GM10248 (cell line): Measurements from ENCODE around the gene MPI.
"Not testable (repeated sequence)": the region's sequence is repeated elsewhere in the genome, so short reads cannot be mapped to it uniquely, and the experiment has no call there.

ENCODE experiments used
- CTCF ChIA-PET: fragments of 300-600 bp; sonication (Branson Sonifier 250); formaldehyde crosslinking; extraction: SDS; loops from one replicate; lab custom pipeline; 2021; ENCODE audit warnings: antibody characterized with exemption; lab: Yijun Ruan, JAX
- POLR2A ChIA-PET: fragments of 350-650 bp; sonication (Branson Sonifier 250); formaldehyde crosslinking; extraction: SDS; loops from one replicate; lab custom pipeline; 2020; ENCODE audit warnings: antibody characterized with exemption; lab: Yijun Ruan, JAX
- DNase-seq: peaks from one replicate; pipeline ENCODE4 v3.0.0; 2012; ENCODE audit errors: extremely low spot score
- TF ChIP-seq, protein P1 (sequence below): IDR thresholded peaks from 2 replicates; pipeline ENCODE4 v1.5.1; 2012; ENCODE audit warnings: mild to moderate bottlenecking, low read depth; ENCODE audit errors: extremely low read depth, missing control alignments, control extremely low read depth

MPI gene

DNA sequence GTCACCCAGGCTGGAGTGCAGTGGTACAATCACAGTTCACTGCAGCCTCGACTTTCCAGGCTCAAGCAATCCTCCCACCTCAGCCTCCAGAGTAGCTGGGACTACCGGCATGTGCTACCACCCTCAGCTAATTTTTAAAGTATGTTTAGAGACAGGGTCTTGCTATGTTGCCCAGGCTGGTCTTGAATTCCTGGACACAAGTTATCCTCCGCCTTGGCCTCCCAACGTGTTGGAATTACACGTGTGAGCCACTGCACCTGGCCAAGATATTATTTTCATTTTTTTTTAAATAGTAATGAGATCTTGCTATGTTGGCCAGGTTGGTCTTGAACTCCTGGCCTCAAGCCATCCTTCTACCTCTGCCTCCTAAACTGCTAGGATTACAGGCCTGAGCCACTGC, 4.4 kb upstream of the MPI start:
- DNase-seq = no peak
- ChIA-PET CTCF (interaction anchor here (1.4 to 15.4 kb wide), 4 partner anchors 10 to 86 kb away, joined by 3 to 131 read pairs (median 8); no protein-coding TSS in a partner anchor), POLR2A (no interaction called here)
- TF ChIP-seq, protein P1, sequence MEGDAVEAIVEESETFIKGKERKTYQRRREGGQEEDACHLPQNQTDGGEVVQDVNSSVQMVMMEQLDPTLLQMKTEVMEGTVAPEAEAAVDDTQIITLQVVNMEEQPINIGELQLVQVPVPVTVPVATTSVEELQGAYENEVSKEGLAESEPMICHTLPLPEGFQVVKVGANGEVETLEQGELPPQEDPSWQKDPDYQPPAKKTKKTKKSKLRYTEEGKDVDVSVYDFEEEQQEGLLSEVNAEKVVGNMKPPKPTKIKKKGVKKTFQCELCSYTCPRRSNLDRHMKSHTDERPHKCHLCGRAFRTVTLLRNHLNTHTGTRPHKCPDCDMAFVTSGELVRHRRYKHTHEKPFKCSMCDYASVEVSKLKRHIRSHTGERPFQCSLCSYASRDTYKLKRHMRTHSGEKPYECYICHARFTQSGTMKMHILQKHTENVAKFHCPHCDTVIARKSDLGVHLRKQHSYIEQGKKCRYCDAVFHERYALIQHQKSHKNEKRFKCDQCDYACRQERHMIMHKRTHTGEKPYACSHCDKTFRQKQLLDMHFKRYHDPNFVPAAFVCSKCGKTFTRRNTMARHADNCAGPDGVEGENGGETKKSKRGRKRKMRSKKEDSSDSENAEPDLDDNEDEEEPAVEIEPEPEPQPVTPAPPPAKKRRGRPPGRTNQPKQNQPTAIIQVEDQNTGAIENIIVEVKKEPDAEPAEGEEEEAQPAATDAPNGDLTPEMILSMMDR = no peak

DNA sequence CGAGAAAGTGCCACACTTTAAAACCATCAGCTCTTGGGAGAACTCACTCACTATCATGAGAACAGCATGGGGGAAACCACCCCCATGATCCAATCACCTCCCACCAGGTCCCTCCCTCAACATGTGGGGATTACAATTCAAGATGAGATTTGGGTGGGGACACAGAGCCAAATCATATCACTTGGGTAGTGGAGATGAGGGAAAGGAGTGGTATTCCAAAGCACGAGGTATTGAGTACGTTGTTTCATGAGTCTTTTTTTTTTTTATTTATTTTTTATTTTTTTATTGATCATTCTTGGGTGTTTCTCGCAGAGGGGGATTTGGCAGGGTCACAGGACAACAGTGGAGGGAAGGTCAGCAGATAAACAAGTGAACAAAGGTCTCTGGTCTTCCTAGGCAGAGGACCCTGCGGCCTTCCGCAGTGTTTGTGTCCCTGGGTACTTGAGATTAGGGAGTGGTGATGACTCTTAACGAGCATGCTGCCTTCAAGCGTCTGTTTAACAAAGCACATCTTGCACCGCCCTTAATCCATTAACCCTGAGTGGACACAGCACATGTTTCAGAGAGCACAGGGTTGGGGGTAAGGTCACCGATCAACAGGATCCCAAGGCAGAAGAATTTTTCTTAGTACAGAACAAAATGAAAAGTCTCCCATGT, 2.2 kb upstream of the MPI start:
- not testable (repeated sequence) for DNase-seq
- CTCF ChIA-PET = interaction anchor here (1.0 to 15.4 kb wide), 3 partner anchors 13 to 116 kb away, joined by 3 to 131 read pairs (median 101); no protein-coding TSS in a partner anchor
- POLR2A ChIA-PET = interaction anchor here (1.5 kb wide), 1 partner anchor 13 kb away, joined by 4 read pairs; no protein-coding TSS in a partner anchor

DNA sequence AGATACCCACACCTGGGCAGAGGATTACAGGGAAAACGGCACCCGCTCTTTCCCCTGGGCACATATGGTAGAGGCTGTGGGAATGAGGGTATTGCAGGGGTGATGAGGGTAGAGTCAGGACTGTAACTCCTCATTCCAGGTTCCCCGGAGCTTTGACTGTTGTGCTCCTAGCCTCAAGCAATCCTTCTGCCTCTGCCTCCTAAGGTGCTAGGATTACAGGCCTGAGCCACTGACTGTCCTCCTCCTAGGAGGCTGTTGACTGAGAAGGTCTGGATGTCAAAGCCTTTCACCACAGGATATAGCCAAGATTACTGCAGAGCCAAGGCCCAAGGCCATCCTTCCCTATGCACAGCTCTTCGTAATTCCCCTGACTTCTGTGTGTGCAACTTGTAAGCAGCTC, 1.1 kb upstream of the MPI start:
- DNase-seq = no peak
- ChIA-PET CTCF (interaction anchor here (1.0 to 6.3 kb wide), 3 partner anchors 12 to 117 kb away, joined by 3 to 101 read pairs (median 3); no protein-coding TSS in a partner anchor), POLR2A (interaction anchor here (1.3 to 1.5 kb wide), 2 partner anchors 15 to 19 kb away, joined by 4 to 8 read pairs; no protein-coding TSS in a partner anchor)
- TF ChIP-seq, protein P1 = no peak

DNA sequence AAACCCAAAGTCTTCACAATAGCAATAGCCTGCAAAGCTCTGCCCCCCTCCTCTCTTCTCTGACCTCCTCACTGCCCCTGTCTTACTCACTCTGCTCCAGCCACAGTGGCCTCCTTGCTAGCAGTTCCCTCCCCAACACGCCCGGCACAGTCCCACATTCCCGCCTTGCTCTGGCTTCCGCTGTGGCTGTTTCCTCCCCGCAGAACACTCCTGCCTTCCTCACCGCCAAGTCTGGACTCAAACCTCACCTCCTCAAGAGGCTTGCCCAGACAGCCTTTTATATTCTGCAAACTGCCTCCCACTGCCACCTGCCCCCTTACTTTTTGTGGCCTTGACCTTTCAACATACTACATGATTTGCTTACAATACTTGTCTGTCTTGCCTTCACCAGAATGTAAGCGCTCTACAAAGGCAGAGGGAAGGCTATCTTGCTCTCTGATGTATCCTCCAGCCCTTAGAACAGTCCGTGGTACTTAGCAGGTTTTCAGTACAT, 406 bp upstream of the MPI start:
- no peak for DNase-seq
- TF ChIP-seq, protein P1 = no peak
- ChIA-PET CTCF (interaction anchor here (1.0 to 6.3 kb wide), 4 partner anchors 12 to 258 kb away, joined by 3 to 101 read pairs (median 3); no protein-coding TSS in a partner anchor), POLR2A (interaction anchor here (1.3 to 1.5 kb wide), 2 partner anchors 15 to 20 kb away, joined by 4 to 8 read pairs; no protein-coding TSS in a partner anchor)

DNA sequence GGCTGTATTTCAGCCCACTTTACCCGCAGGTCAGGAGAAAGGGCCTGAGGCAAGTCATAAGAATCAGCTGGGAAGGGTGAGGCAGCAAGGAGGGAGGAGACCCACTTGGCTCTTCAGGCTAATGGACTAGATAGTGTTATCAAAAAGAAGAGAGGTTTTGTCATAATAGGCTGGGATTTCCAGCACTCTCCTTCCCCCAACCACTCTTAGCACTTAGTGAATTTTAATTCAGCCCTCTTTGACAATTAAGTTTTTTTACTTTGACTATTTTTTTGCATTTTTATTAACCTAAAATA, 771 bp downstream of the MPI start:
- ChIA-PET POLR2A (no interaction called here), CTCF (interaction anchor here (6.3 kb wide), 1 partner anchor 11 kb away, joined by 101 read pairs; no protein-coding TSS in a partner anchor)
- TF ChIP-seq, protein P1 = no peak
- DNase-seq = no peak

DNA sequence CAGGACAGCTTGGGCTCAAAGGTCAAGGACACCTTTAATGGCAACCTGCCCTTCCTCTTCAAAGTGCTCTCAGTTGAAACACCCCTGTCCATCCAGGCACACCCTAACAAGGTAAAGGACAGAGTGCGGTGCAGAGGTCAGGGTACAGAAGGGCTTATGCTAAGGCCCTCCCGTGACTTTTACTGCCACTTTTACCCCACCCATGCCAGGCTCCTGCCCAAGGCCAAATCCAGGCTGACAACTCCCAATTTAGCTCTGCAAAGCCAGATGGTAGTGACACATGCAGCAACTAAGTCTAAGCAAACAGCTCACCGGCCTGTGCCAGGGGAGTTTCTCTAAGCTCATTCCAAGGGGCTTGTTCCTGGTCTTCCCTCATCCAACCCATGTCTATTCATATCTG, 1.6 kb downstream of the MPI start:
- POLR2A ChIA-PET = no interaction called here
- CTCF ChIA-PET = interaction anchor here (1.0 to 6.3 kb wide), 2 partner anchors 10 to 38 kb away, joined by 3 to 101 read pairs; no protein-coding TSS in a partner anchor
- no peak for DNase-seq
- TF ChIP-seq, protein P1 = no peak

DNA sequence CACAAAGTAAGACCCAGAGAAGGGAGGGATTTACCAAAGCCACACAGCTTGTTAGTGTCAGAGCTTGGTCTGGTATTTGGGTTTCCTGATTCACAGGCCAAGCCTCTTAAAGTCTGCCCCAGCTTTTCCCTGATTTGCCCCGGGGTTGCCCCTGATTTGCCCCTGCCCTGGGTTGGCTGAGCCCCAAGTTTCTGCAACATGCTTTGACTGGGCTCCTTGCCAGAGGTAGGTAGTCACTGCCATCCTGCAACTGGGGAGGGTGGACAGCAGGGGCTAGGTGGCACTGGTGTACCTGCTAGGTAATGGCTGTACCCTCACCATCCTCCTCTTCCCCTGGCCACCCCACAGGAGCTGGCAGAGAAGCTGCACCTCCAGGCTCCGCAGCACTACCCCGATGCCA, 2.5 kb downstream of the MPI start:
- POLR2A ChIA-PET = no interaction called here
- CTCF ChIA-PET = interaction anchor here (0.9 to 6.3 kb wide), 3 partner anchors 9 to 121 kb away, joined by 3 to 101 read pairs (median 3); no protein-coding TSS in a partner anchor
- TF ChIP-seq, protein P1 = no peak

More for the DNA sequence above, 2.5 kb downstream of the MPI start:
- no peak for DNase-seq
